ENCODE results near the gene UTP3. TPM values are rescaled to one million over a fixed set of nuclear protein-coding genes. Genes with fewer than 3 reads are reported as not detected.
"Not testable (repeated sequence)": the region's sequence is repeated elsewhere in the genome, so short reads cannot be mapped to it uniquely, and the experiment has no call there.

Gene UTP3
- total RNA-seq, 4 donors from 2014 or later: 6.7 to 28.9 (median 17.1) TPM

- DNase-seq: no peak
- TF ChIP-seq POLR2A (IDR thresholded peaks at IDR 0.05): no peak
- TF ChIP-seq, protein P1, sequence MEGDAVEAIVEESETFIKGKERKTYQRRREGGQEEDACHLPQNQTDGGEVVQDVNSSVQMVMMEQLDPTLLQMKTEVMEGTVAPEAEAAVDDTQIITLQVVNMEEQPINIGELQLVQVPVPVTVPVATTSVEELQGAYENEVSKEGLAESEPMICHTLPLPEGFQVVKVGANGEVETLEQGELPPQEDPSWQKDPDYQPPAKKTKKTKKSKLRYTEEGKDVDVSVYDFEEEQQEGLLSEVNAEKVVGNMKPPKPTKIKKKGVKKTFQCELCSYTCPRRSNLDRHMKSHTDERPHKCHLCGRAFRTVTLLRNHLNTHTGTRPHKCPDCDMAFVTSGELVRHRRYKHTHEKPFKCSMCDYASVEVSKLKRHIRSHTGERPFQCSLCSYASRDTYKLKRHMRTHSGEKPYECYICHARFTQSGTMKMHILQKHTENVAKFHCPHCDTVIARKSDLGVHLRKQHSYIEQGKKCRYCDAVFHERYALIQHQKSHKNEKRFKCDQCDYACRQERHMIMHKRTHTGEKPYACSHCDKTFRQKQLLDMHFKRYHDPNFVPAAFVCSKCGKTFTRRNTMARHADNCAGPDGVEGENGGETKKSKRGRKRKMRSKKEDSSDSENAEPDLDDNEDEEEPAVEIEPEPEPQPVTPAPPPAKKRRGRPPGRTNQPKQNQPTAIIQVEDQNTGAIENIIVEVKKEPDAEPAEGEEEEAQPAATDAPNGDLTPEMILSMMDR (IDR thresholded peaks at IDR 0.05): no peak
- intact Hi-C loops (cut with DNase I; ENCODE audit: low total_unique reads): no loop called here
- peak overlapping the region; percentile 61 to 78 for H3K27ac ChIP-seq
- H3K36me3 ChIP-seq: no peaks in the 10 kb centered on the region
- H3K27me3 ChIP-seq: no peaks in the 10 kb centered on the region
- H3K4me1 ChIP-seq: peaks cover 0 to 6% of the 10 kb centered on the region in 2 donors
- H3K9me3 ChIP-seq: no peaks in the 10 kb centered on the region
- peak overlapping the region; percentile 10 to 27 for H3K4me3 ChIP-seq
Observed at GRCh38 chr4:70734168-70734954, 46.0 kb downstream of the UTP3 start.

DNA sequence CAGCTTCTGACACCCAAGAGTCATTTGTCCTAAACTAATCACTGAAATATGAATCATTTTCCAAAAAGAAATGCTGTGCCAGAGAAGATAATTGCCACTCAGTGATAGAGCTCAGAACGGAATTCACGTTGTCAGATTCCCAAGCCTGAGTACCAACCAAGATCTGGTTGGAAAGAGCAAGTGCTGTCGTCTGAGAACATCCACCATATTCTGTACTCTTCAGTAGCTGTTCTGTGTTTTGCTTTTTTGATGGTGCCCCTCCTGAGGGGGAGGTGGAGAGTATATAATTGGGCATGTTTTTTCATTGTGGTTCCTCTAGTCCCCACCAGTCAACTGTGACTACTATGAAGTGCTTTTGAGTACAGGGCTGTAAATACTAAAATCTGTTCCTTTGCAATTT lies 46.6 kb downstream of the UTP3 start:
- intact Hi-C loops (cut with DNase I; ENCODE audit: low total_unique reads): no loop called here
- Histone ChIP-seq H3K4me3 (peak overlapping the region in 1 of 2 donors; percentile 27), H3K27ac (peak overlapping the region; percentile 61 to 78), H3K27me3 (no peaks in the 10 kb centered on the region), H3K36me3 (no peaks in the 10 kb centered on the region), H3K9me3 (no peaks in the 10 kb centered on the region), H3K4me1 (peaks cover 0 to 6% of the 10 kb centered on the region in 2 donors)
- TF ChIP-seq, protein P1 (IDR thresholded peaks at IDR 0.05): no peak
- TF ChIP-seq POLR2A (IDR thresholded peaks at IDR 0.05): no peak
- no peak for DNase-seq

DNA sequence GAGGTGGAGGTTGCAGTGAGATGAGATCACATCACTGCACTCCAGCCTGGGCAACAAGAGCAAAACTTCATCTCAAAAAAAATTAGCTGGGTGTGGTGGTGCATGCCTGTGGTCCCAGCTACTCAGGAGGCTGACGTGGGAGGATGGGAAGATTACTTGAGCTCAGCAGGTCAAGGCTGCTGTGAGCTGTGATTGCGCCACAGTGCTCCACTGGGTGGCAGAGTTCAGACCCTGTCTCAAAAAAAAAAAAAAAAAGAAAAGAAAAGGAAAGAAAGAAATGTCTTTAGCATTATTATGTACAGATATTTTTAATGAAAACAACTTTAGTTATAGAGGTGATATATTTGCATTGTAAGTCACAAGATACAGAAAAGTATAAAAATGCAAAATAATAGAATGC lies 47.6 kb downstream of the UTP3 start:
- H3K9me3 ChIP-seq; H3K27me3 ChIP-seq; H3K4me3 ChIP-seq; intact Hi-C loops (cut with DNase I; ENCODE audit: low total_unique reads); H3K4me1 ChIP-seq; H3K27ac ChIP-seq; DNase-seq; H3K36me3 ChIP-seq: not testable (repeated sequence)

DNA sequence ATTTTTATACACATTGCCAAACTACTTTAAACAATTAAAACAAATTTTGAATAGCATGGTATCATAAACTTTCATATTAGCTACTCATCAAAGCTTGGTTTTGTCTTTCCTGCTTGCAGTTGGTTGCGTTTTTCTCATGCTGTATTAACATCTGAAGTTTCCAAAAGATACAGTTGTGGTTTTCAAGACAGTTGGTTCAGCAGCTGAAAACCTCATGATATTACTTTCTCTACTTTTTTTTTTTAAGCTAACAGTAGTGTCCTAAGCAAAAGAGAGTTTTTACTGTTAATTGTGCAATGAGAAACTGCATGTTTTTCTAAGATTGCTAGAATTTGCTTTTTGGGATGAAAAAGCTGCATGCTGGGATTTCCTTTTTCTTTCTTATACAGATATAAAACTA lies 48.7 kb downstream of the UTP3 start:
- Histone ChIP-seq H3K27me3 (no peaks in the 10 kb centered on the region), H3K36me3 (no peaks in the 10 kb centered on the region), H3K27ac (no peak overlapping the region), H3K4me1 (peaks cover 0 to 6% of the 10 kb centered on the region in 2 donors), H3K4me3 (no peak overlapping the region), H3K9me3 (no peaks in the 10 kb centered on the region)
- intact Hi-C loops (cut with DNase I; ENCODE audit: low total_unique reads): no loop called here
- TF ChIP-seq, protein P1 (IDR thresholded peaks at IDR 0.05): no peak
- no peak for TF ChIP-seq POLR2A (IDR thresholded peaks at IDR 0.05)
- DNase-seq: no peak

- Histone ChIP-seq H3K27ac (no peak overlapping the region), H3K4me1 (peaks cover 0 to 6% of the 10 kb centered on the region in 2 donors), H3K27me3 (no peaks in the 10 kb centered on the region), H3K4me3 (no peak overlapping the region), H3K9me3 (no peaks in the 10 kb centered on the region), H3K36me3 (no peaks in the 10 kb centered on the region)
- intact Hi-C loops (cut with DNase I; ENCODE audit: low total_unique reads): no loop called here
- TF ChIP-seq, protein P1 (IDR thresholded peaks at IDR 0.05): no peak
- no peak for TF ChIP-seq POLR2A (IDR thresholded peaks at IDR 0.05)
- no peak for DNase-seq
Observed at GRCh38 chr4:70737409-70737808, 49.1 kb downstream of the UTP3 start.
